HepG2 (cell line): Measurements from ENCODE around the gene RPL6. TPM values are rescaled to one million over a fixed set of nuclear protein-coding genes. Genes with fewer than 3 reads are reported as not detected.

Source experiments
- ATF6 ChIP-seq: sonication (generic); formaldehyde crosslinking; conservative IDR thresholded peaks from 2 replicates; pipeline ENCODE4 v1.4.0; 2020; ENCODE audit warnings: missing genetic modification reagents
- ETV5 ChIP-seq: IDR thresholded peaks from 2 replicates; pipeline ENCODE4 v1.6.1; 2018; ENCODE audit warnings: missing biosample characterization, missing genetic modification reagents, inconsistent platforms, borderline replicate concordance
- GLMP ChIP-seq: sonication (generic); formaldehyde crosslinking; IDR thresholded peaks from 2 replicates; pipeline ENCODE4 v1.9.0; 2021; ENCODE audit warnings: missing genetic modification reagents, mild to moderate bottlenecking, borderline replicate concordance
- KLF12 ChIP-seq: sonication (generic); formaldehyde crosslinking; IDR thresholded peaks from 2 replicates; pipeline ENCODE4 v1.4.0; 2020; ENCODE audit warnings: missing genetic modification reagents, borderline replicate concordance
- MBD4 ChIP-seq: IDR thresholded peaks from 2 replicates; pipeline ENCODE4 v1.6.1; 2012; ENCODE audit warnings: low read length, inconsistent platforms, borderline replicate concordance
- RBAK ChIP-seq: sonication (generic); formaldehyde crosslinking; IDR thresholded peaks from 2 replicates; pipeline ENCODE4 v1.5.1; 2020; ENCODE audit warnings: mild to moderate bottlenecking, missing genetic modification reagents
- REST ChIP-seq, 2 experiments: IDR thresholded peaks; 2 replicates each; pipeline ENCODE4 v1.6.1; 2011 to 2012; ENCODE audit warnings: low read length in 2 of 2, borderline replicate concordance in 1 of 2, low read depth in 1 of 2, mild to moderate bottlenecking in 1 of 2, moderate library complexity in 1 of 2
- SRSF4 ChIP-seq: fragments of 200-400 bp; formaldehyde crosslinking; IDR thresholded peaks from one replicate; pipeline ENCODE4 v1.6.1; 2018; ENCODE audit warnings: mild to moderate bottlenecking, low read depth, low read length, moderate library complexity; ENCODE audit not compliant: poor library complexity, severe bottlenecking
- TGIF2 ChIP-seq: IDR thresholded peaks from 2 replicates; pipeline ENCODE4 v1.6.1; 2016; ENCODE audit warnings: control low read depth, missing compliant biosample characterization
- ZBTB10 ChIP-seq: sonication (generic); formaldehyde crosslinking; IDR thresholded peaks from 2 replicates; pipeline ENCODE4 v1.4.0; 2020; ENCODE audit warnings: missing genetic modification reagents, borderline replicate concordance
- ZNF232 ChIP-seq: sonication (generic); formaldehyde crosslinking; IDR thresholded peaks from 2 replicates; pipeline ENCODE4 v1.4.0; 2020; ENCODE audit warnings: missing genetic modification reagents, borderline replicate concordance
- ZNF484 ChIP-seq: sonication (generic); formaldehyde crosslinking; IDR thresholded peaks from 2 replicates; pipeline ENCODE4 v1.5.1; 2020; ENCODE audit warnings: mild to moderate bottlenecking, low read depth, missing genetic modification reagents, borderline replicate concordance
- ZNF547 ChIP-seq: sonication (generic); formaldehyde crosslinking; IDR thresholded peaks from 2 replicates; pipeline ENCODE4 v1.5.1; 2020; ENCODE audit warnings: mild to moderate bottlenecking, missing genetic modification reagents
- ZNF740 ChIP-seq: sonication (generic); formaldehyde crosslinking; IDR thresholded peaks from 2 replicates; pipeline ENCODE4 v1.4.0; 2020; ENCODE audit warnings: missing genetic modification reagents
- ZNF772 ChIP-seq: sonication (generic); formaldehyde crosslinking; IDR thresholded peaks from 2 replicates; pipeline ENCODE4 v1.5.0; 2020; ENCODE audit warnings: mild to moderate bottlenecking, missing genetic modification reagents
- ZSCAN5A ChIP-seq: sonication (generic); formaldehyde crosslinking; IDR thresholded peaks from 2 replicates; pipeline ENCODE4 v1.8.0; 2022; ENCODE audit warnings: mild to moderate bottlenecking, missing genetic modification reagents, borderline replicate concordance
- polyA plus RNA-seq, 8 experiments: library from polyadenylated mRNA; depleted of rRNA in 3 of 8; stranded (reverse) in 7 of 8; unstranded in 1 of 8; fragments of >200 nt; fragmentation: Illumina TruSeq in 4 of 8; extraction: Trizol in 4 of 8; gene quantifications; 2 replicates each; pipeline versions ENCODE4 v1.2.1 to v1.2.3, GENCODE V29; 2011 to 2016; ENCODE audit warnings: low read depth in 4 of 8, missing spikeins in 1 of 8, mixed read lengths in 1 of 8; ENCODE audit not compliant: insufficient read depth in 1 of 8
- total RNA-seq, 5 experiments: library from RNA; depleted of rRNA; stranded (reverse); fragments of >200 nt; fragmentation: Illumina TruSeq; extraction: Trizol; gene quantifications; 2 replicates each; pipeline ENCODE4 v1.2.3, GENCODE V29; 2016; ENCODE audit warnings: low read depth in 1 of 5

The RPL6 gene
- total and polyA plus RNA-seq, 2 of the 13 experiments (the other 11 are each of a cell fraction or from before 2014, with no cell fraction given) = 1,551 to 1,719 TPM

GRCh38 chr12:112418608-112419296 is 9.3 kb upstream of the RPL6 start, which contains the start of gene PTPN11 (continued):
- TF ChIP-seq SRSF4 (no peak), ATF6 (CRISPR knock-in tag) (no peak), ZNF740 (peak; percentile 59; the same call in 1 of the 2 replicates), GLMP (CRISPR knock-in tag) (no peak), ZNF484 (CRISPR knock-in tag) (no peak), TGIF2 (CRISPR knock-in tag) (0 out of 2 replicates have a peak, but pooled peaks have one; percentile 48), RBAK (CRISPR knock-in tag) (no peak), KLF12 (no peak), ETV5 (CRISPR knock-in tag) (peak; percentile 79; the same call in 1 of the 2 replicates), MBD4 (no peak), ZNF772 (CRISPR knock-in tag) (peak; percentile 55; the same call in 1 of the 2 replicates), ZNF547 (CRISPR knock-in tag) (peak; percentile 61; the same call in 1 of the 2 replicates), ZNF232 (CRISPR knock-in tag) (no peak; the same call in 1 of the 2 replicates), REST (IDR thresholded peaks at IDR 0.05; ENCODE audit: borderline replicate concordance in 1 of 2, low read depth in 1 of 2, low read length in 2 of 2) (no peak), ZSCAN5A (CRISPR knock-in tag) (no peak), ZBTB10 (no peak)
